ENCODE measurements around the gene CRP.

GRCh38 chr1:159749630-159750029 is 35.2 kb upstream of the CRP start:
- TF ChIP-seq CTCF (IDR thresholded peaks at IDR 0.05), result no peak
- no peak for TF ChIP-seq POLR2AphosphoS5 (IDR thresholded peaks at IDR 0.05)
- no peak for TF ChIP-seq POLR2A (IDR thresholded peaks at IDR 0.05; ENCODE audit: low read depth)
- TF ChIP-seq EP300 (IDR thresholded peaks at IDR 0.05), result no peak
